ENCODE results near the gene TIPRL.

GRCh38 chr1:168178227-168178637 is 530 bp upstream of the TIPRL start:
- no peak for TF ChIP-seq POLR2AphosphoS5 (IDR thresholded peaks at IDR 0.05; ENCODE audit: insufficient read depth in 1 of 2, low read depth in 1 of 2)
- TF ChIP-seq, protein P1, sequence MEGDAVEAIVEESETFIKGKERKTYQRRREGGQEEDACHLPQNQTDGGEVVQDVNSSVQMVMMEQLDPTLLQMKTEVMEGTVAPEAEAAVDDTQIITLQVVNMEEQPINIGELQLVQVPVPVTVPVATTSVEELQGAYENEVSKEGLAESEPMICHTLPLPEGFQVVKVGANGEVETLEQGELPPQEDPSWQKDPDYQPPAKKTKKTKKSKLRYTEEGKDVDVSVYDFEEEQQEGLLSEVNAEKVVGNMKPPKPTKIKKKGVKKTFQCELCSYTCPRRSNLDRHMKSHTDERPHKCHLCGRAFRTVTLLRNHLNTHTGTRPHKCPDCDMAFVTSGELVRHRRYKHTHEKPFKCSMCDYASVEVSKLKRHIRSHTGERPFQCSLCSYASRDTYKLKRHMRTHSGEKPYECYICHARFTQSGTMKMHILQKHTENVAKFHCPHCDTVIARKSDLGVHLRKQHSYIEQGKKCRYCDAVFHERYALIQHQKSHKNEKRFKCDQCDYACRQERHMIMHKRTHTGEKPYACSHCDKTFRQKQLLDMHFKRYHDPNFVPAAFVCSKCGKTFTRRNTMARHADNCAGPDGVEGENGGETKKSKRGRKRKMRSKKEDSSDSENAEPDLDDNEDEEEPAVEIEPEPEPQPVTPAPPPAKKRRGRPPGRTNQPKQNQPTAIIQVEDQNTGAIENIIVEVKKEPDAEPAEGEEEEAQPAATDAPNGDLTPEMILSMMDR (IDR thresholded peaks at IDR 0.05), result no peak
